Measurements from ENCODE around the gene CEP78. TPM values are rescaled to one million over a fixed set of nuclear protein-coding genes. Genes with fewer than 3 reads are reported as not detected.

Gene CEP78
- total RNA-seq, 1 experiment from 2014 or later, result 17.8 TPM

- H3K27me3 Mint-ChIP-seq (ENCODE audit: insufficient read depth, unreplicated experiment), result no peaks in the 10 kb centered on the region
- peaks cover 94% of the 10 kb centered on the region for H3K36me3 Mint-ChIP-seq (ENCODE audit: insufficient read depth, unreplicated experiment)
- TF ChIP-seq CTCF (IDR thresholded peaks at IDR 0.05; ENCODE audit: unreplicated experiment), result no peak
- ChIA-PET CTCF (interaction anchor here (0.6 to 2.7 kb wide), 6 partner anchors 26 to 452 kb away, joined by 3 to 9 read pairs (median 6); no protein-coding TSS in a partner anchor), POLR2A (interaction anchor here (1.5 kb wide), 1 partner anchor 11 kb away, joined by 4 read pairs; no protein-coding TSS in a partner anchor)
- H3K9me3 Mint-ChIP-seq (ENCODE audit: unreplicated experiment), result no peaks in the 10 kb centered on the region
- intact Hi-C loops (cut with micrococcal nuclease), result no loop called here
- no peak overlapping the region for H3K4me3 Mint-ChIP-seq (ENCODE audit: unreplicated experiment)
- no peak overlapping the region for H3K27ac Mint-ChIP-seq (ENCODE audit: low read depth, unreplicated experiment)
- BruUV-seq (replicated peaks), result no TSS peak
- no peak for DNase-seq (ENCODE audit: unreplicated experiment)
- H3K4me1 Mint-ChIP-seq (ENCODE audit: insufficient read depth, unreplicated experiment), result peaks cover 8% of the 10 kb centered on the region
These were observed 68.5 kb downstream of the CEP78 start for GRCh38 chr9:78304357-78304756.

- Mint-ChIP-seq H3K27ac (ENCODE audit: low read depth, unreplicated experiment) (no peak overlapping the region), H3K27me3 (ENCODE audit: insufficient read depth, unreplicated experiment) (no peaks in the 10 kb centered on the region), H3K36me3 (ENCODE audit: insufficient read depth, unreplicated experiment) (peaks cover 92% of the 10 kb centered on the region), H3K9me3 (ENCODE audit: unreplicated experiment) (no peaks in the 10 kb centered on the region), H3K4me1 (ENCODE audit: insufficient read depth, unreplicated experiment) (no peaks in the 10 kb centered on the region), H3K4me3 (ENCODE audit: unreplicated experiment) (no peak overlapping the region)
- POLR2A ChIA-PET, result interaction anchor here (1.4 kb wide), 1 partner anchor 10 kb away, joined by 3 read pairs; the partner anchor contains the start of gene PSAT1
- intact Hi-C loops (cut with micrococcal nuclease), result no loop called here
- no peak for DNase-seq (ENCODE audit: unreplicated experiment)
- BruUV-seq (replicated peaks), result no TSS peak
- no peak for TF ChIP-seq CTCF (IDR thresholded peaks at IDR 0.05; ENCODE audit: unreplicated experiment)
- CTCF ChIA-PET, result interaction anchor here (1.0 to 1.2 kb wide), 2 partner anchors 44 to 49 kb away, joined by 3 read pairs; no protein-coding TSS in a partner anchor
These were observed 70.6 kb downstream of the CEP78 start for GRCh38 chr9:78306222-78307076.

- Mint-ChIP-seq H3K36me3 (ENCODE audit: insufficient read depth, unreplicated experiment) (peaks cover 92% of the 10 kb centered on the region), H3K27me3 (ENCODE audit: insufficient read depth, unreplicated experiment) (no peaks in the 10 kb centered on the region), H3K4me1 (ENCODE audit: insufficient read depth, unreplicated experiment) (no peaks in the 10 kb centered on the region), H3K4me3 (ENCODE audit: unreplicated experiment) (no peak overlapping the region), H3K27ac (ENCODE audit: low read depth, unreplicated experiment) (peak overlapping the region; percentile 31), H3K9me3 (ENCODE audit: unreplicated experiment) (no peaks in the 10 kb centered on the region)
- ChIA-PET CTCF (interaction anchor here (1.0 to 1.2 kb wide), 2 partner anchors 45 to 50 kb away, joined by 3 read pairs; no protein-coding TSS in a partner anchor), POLR2A (no interaction called here)
- no peak for TF ChIP-seq CTCF (IDR thresholded peaks at IDR 0.05; ENCODE audit: unreplicated experiment)
- BruUV-seq (replicated peaks), result no TSS peak
- DNase-seq (ENCODE audit: unreplicated experiment), result no peak
- intact Hi-C loops (cut with micrococcal nuclease), result no loop called here
These were observed 71.5 kb downstream of the CEP78 start for GRCh38 chr9:78307360-78307759.

- DNase-seq (ENCODE audit: unreplicated experiment), result no peak
- Mint-ChIP-seq H3K36me3 (ENCODE audit: insufficient read depth, unreplicated experiment) (peaks cover 96% of the 10 kb centered on the region), H3K27ac (ENCODE audit: low read depth, unreplicated experiment) (no peak overlapping the region), H3K9me3 (ENCODE audit: unreplicated experiment) (no peaks in the 10 kb centered on the region), H3K27me3 (ENCODE audit: insufficient read depth, unreplicated experiment) (no peaks in the 10 kb centered on the region), H3K4me1 (ENCODE audit: insufficient read depth, unreplicated experiment) (no peaks in the 10 kb centered on the region), H3K4me3 (ENCODE audit: unreplicated experiment) (no peak overlapping the region)
- TF ChIP-seq CTCF (IDR thresholded peaks at IDR 0.05; ENCODE audit: unreplicated experiment), result no peak
- ChIA-PET POLR2A (no interaction called here), CTCF (interaction anchor here (0.6 to 1.7 kb wide), 4 partner anchors 13 to 60 kb away, joined by 3 to 7 read pairs (median 4); no protein-coding TSS in a partner anchor)
- intact Hi-C loops (cut with micrococcal nuclease), result no loop called here
- BruUV-seq (replicated peaks), result no TSS peak
These were observed 73.2 kb downstream of the CEP78 start for GRCh38 chr9:78309066-78309465.

All from MCF 10A (cell line).